Astrocyte of the cerebellum (primary cell): ENCODE data around the gene DNAJA2.

ENCODE experiments used
- DNase-seq: peaks from one replicate; pipeline ENCODE4 v3.0.0-alpha.2; 2011; ENCODE audit warnings: low read depth
- H3K4me3 ChIP-seq: 2 replicates; pipeline ENCODE4 v1.5.1; 2011; ENCODE audit warnings: mild to moderate bottlenecking, low read depth, low read length, moderate library complexity
- CTCF ChIP-seq: IDR thresholded peaks from 2 replicates; pipeline ENCODE4 v1.5.1; 2012; ENCODE audit warnings: low read length, low read depth, moderate library complexity, mild to moderate bottlenecking; ENCODE audit errors: missing control alignments
- in situ Hi-C: cut with HindIII; loops from 2 replicates; pipeline ENCODE4 v1.10.0; 2017; ENCODE audit warnings: low sequenced_read_pairs

DNAJA2 gene

DNA sequence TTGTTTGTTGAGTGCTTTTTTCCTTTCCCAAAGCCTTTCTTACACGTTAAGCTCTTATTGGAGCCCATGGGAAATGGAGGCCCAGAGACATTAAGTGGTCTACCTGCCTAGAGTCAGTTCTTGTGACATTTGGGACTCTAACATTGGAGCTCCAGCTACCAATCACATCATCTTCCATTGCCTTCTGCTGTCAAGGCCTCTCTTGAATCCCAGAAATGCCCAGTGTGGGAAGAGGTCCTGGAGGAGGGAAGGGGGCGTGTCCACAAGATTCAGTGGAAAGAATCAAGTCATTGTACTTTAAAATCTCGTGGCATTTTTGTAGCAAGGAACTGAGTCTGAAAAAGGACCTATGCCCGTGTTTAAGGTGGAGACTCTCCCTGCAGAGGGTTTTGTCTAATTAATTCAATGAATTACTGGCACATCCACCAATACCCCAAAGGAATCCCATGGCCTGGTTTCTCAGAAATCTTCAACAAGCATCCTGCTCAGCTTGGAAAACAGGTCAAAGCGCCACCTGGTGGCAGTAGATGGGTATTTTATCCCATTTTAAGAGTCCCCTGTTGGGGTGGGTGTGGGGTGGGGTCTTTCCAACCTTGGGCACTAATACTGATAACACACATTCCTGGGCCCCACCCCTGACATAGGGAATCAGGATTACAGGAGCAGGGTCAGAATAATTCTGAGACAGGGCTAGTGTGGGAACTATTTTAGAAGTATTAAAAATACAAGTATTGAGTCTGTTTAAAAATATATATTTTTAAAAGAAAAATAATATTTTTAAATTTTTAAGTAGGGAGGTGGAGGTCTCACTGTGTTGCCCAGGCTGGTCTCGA is 64.7 kb downstream of the DNAJA2 start:
- peak; percentile 60 for DNase-seq
- in situ Hi-C loops = no loop called here
- no peak overlapping the region for H3K4me3 ChIP-seq
- peak; percentile 60 for TF ChIP-seq CTCF

- H3K4me3 ChIP-seq = no peak overlapping the region
- TF ChIP-seq CTCF = no peak
- no peak for DNase-seq
- in situ Hi-C loops = no loop called here
Observed at GRCh38 chr16:46907061-46907774, 66.3 kb downstream of the DNAJA2 start.

DNA sequence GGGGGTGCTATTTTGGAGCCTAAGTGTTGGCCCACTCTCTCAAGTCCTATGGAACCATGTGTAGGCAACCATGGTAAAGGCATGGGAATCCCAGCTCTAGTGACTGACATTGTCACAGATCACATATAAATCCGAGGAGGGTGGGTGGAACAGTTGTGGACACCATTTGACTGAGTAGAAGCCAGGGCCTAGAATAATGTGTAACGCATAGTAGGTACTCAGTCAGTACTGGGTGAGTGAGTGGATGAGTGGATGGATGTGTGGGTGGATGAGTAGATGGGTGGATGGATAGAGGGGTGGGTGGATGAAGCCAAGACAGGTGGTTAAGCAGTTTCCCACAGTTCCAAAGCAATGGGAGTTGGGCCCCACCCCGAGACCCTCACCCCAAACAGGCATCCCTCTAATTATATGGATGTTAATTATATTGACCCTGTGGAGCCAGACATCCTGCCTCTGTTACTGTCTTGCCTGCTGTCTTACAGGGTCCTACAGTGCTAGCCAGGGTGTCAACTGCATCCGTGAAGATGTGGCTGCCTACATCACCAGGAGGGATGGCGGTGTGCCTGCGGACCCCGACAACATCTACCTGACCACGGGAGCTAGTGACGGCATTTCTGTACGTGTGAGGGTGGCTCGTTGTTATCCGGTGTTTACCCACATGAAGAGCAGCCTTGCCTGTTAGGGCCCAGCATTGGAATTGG is 67.0 kb downstream of the DNAJA2 start:
- in situ Hi-C loops = no loop called here
- TF ChIP-seq CTCF = no peak
- no peak for DNase-seq
- H3K4me3 ChIP-seq = no peak overlapping the region
